DOHH2 (cell line): ENCODE measurements around the gene MYADML2.

Source experiments
- CTCF ChIP-seq: fragments of 200-600 bp; sonication (generic); IDR thresholded peaks from one replicate; pipeline ENCODE4 v1.5.1; 2014; ENCODE audit warnings: antibody characterized with exemption, mild to moderate bottlenecking, low read depth, low read length; ENCODE audit not compliant: poor library complexity, severe bottlenecking
- EZH2phosphoT487 ChIP-seq: fragments of 200-600 bp; sonication (generic); IDR thresholded peaks from 2 replicates; pipeline ENCODE4 v1.6.1; 2017; ENCODE audit warnings: borderline replicate concordance, mild to moderate bottlenecking, antibody characterized with exemption, low read length, moderate library complexity, mixed read lengths

- TF ChIP-seq CTCF (no peak), EZH2phosphoT487 (no peak)
These were observed at the start of gene MYADML2 for GRCh38 chr17:81947189-81947588.
